TTC549 (cell line): ENCODE results near the gene TMEM253.

Experiments used
- FAIRE-seq: peaks from 2 replicates; lab custom pipeline; 2012; peaks lifted over from hg19 to GRCh38; lab: Jason Lieb, UNC

Gene TMEM253

DNA sequence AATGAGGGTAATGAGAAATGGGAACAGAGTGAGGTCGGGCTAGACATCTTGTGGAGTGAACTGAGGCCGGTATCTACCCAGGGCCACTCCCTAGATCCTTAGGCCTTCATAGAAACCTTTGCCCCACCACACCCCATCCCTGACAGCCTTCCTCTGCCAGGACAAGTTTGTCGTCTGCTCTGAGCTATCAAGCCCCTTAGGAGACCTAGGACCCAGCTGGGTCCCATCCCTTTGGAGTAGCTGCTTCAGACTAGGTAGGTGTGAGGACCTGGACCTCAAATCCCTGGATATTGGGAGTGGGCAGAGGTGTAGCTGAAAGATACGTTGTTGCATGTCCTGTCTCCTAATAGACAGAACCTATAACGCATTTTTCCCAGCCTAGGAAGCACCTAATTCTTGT, at the start of gene TMEM253:
Gene TMEM253 (plus strand): TSS at position 136 of the 400 bp plus-strand sequence. CDS start 278 bp downstream, outside the sequence.
- FAIRE-seq, result no peak

DNA sequence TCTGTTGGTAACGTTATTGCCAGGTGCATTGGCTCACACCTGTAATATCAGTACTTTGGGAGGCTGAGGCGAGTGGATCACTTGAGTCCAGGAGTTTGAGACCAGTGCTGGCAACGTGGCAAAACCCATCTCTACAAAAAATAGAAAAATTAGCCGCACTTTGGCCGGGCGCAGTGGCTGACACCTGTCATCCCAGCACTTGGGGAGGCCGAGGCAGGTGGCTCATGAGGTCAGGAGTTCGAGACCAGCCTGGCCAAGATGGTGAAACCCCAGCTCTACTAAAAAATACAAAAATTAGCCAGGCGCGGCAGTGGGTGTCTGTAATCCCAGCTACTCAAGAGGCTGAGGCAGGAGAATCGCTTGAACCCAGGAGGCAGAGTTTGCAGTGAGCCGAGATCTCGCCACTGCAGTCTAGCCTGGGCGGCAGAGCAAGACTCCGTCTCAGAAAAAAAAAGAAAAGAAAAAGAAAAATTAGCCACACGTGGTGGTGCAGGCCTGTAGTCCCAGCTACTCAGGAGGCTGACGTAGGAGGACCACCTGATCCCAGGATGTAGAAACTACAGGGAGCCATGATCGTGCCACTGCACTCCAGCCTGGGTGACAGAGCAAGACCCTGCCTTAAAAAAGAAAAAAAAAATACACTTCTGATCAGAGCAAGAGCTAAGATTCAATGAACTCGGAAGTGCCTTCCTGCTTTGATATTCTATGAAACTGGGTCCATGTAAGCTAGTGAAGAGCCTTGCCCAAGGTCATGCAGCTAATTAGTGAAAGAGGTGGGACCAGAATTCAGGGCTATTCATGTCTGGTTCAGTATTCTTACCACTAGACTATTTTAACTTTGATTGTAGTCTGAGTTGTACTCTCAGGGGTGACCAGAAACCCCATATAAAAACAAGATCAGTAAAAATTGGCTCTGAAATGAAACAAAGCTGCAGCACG, 47.4 kb upstream of the TMEM253 start:
- no peak for FAIRE-seq

DNA sequence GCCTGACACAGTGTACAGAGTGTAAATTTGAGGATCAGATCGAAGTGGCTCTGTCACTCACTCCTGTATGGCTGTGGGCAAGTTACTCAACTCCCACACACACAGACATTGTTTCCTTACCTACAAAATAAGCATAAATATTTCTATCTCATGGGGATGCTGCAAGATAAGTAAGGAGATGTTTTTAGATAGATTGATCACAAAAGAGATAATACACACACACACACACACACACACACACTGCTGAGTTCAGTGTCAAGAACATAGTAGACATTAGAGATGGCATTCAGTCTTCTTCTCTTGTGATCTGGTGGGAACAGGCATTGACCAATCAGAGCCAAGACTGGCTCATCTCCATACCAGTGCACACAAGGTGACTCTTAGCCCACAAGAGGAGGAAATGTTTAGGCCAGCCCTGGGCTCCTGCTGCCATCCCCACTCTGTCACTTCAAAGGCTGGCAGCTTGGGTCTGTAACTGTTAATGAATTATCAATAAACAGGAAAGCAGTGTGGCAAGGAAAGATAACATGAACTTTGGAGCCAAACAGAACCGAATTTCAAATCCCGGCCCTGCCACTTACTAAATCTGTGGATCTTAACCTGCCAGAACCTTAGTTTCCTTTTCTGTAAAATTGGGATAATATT, 46.6 kb upstream of the TMEM253 start:
- no peak for FAIRE-seq

DNA sequence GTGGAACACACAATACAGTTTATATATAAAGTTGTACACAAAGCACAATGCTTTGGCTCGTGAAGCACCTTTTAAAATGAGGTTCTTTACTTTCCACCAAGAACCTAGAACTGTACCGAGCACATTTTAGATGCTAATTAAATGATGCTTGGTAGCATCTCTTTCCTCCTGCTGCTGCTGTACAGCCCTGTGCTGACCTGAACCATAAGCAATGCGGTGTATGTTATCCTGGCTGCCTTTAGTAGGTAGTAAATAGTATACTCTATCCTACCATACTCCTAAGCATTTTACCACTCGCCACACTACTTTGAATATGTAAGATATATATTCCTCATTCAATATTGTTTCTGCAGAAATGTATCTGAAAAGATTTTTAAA, 46.1 kb upstream of the TMEM253 start:
- no peak for FAIRE-seq

DNA sequence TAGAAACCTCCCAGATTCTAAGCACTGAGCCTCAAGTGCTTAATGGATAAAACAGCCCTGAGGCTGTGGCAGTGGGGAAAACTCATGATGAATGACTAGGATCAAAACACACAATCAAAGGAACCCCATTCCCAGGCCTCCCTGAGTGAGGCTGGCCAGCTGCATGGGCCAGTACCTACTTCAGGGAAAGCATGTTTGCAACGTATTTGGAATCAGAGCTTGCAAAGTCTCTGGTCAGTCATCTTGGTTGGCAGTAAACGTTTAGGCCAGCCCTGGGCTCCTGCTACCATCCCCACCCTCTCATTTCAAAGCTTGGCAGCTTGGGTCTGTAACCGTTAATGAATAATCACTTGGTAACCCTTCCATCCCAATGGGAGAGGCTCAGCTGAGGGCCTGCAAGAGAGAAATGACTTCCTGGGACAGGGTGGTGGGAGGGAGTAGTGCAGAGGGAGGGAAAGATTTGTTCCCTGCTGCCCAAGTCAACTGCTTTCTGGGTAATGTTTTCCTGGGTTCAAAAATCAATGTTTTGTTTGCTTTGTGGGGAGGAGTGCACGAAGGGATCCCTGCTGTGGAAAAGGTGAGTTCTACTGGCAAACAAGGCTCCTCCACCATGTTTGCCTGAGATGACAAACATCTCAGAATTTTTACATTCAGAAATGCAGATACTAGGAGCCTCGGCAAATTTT, 45.3 kb upstream of the TMEM253 start:
- no peak for FAIRE-seq

DNA sequence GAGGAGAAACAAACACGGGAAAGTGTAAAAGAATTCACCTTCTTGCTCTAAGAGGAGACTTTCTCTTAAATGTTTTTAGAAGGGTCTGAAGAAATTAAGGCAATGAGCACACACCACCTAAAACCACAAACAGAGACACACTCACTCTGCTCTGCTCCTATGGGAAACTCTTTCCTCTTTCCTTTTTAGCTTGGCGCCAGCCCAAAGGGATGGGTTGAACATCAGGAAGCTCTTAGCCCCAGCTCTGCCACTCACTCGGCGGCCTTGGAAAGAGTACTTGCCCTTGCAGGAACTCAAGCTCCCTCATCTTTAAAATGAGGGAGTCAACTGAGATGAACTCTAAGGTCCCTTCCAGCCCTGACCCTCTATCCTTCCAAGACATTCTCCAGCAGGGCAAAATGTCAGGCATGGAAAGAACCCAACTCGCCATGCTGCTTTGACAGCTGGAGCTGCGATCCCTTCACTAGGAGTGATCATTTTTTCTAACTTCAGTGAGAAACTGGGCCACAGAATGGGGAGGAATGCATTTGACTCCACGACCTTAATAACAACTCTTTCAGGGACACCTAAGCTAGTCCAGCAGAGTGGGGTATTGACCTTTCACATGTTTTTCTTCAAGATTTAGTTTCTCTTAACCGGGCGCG, 44.2 kb upstream of the TMEM253 start:
- FAIRE-seq, result no peak

DNA sequence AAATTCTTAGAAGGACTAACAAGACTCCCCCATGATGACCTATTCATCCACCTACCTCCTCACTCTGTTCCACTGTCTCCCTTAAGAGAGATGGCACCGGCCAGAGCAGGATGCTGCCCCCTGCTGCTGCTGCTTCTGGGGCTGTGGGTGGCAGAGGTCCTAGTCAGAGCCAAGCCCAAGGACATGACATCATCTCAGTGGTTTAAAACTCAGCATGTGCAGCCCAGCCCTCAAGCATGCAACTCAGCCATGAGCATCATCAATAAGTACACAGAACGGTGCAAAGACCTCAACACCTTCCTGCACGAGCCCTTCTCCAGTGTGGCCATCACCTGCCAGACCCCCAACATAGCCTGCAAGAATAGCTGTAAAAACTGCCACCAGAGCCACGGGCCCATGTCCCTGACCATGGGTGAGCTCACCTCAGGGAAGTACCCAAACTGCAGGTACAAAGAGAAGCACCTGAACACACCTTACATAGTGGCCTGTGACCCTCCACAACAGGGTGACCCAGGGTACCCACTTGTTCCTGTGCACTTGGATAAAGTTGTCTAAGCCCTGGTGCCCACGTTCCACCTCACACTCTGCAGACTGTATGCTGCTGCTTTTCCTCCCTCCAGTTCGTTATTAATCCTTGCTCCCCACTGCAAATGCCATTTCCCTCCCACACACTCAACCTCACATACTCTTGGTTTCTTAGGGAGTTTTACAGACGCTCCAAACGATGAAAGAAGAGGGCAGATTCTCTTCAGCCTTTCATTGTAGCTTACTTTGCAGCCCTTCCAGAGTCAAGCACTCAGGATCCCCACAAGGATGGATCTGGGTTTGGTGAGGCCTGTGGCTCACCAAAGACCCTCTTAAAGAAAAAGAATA, 42.8 kb upstream of the TMEM253 start, which contains the start of gene RNASE8:
Gene RNASE8 (plus strand): TSS at position 20 of the 873 bp plus-strand sequence. CDS start 71 bp downstream, at position 91.
- no peak for FAIRE-seq

DNA sequence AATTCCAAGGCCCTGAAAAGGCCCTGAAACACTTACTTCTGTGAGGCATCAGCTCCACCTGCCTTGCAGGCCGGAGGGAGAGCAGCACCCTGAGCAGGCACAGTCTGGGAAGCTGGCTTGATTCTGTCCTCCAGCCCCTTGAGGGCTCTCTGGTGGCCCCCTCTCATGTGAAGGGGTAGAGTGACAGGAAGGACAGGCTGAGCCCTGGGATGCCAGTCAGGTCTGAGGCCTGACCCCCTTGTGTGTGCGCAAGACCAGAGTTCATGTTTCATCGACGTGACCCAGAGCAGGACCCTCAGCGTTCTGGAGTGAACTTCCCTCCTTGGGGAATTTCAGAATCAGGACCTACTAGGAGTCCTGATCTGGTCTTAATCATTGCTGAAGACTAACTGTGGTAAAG, 42.0 kb upstream of the TMEM253 start:
- no peak for FAIRE-seq

DNA sequence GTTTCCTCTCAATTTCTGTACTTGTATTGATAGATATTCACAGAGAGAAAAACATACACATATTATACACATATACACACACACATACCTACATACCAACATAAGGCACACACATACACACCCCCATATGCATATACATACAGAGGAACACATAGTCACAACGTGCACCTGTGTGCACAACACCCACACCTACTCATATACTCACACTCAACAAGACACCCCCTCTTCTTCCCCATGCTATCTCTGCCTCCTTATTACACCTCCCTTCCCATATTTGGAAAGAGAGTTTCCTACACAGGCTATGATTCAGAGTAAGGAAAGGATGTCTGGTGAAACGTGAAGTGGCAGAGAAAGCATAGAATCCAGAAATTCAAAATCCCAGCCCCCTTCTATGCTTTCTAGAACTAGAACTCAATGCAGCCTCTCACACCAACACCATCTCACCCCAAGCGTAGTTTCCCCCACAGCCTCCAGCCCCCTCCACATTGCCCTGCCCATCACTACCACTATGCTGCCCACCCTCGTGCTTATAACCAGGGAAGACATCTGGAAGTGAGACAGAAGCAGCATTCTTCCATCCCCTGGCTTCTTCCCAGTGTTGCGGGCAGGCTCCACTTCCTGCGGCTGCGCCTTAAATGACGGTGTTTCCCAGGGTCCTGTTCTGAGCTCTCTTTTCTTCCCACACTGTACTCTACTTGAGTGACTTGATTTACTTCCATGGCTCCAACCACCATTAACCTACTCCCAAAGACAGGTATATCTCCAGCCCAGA, 40.8 kb upstream of the TMEM253 start:
- FAIRE-seq, result no peak

DNA sequence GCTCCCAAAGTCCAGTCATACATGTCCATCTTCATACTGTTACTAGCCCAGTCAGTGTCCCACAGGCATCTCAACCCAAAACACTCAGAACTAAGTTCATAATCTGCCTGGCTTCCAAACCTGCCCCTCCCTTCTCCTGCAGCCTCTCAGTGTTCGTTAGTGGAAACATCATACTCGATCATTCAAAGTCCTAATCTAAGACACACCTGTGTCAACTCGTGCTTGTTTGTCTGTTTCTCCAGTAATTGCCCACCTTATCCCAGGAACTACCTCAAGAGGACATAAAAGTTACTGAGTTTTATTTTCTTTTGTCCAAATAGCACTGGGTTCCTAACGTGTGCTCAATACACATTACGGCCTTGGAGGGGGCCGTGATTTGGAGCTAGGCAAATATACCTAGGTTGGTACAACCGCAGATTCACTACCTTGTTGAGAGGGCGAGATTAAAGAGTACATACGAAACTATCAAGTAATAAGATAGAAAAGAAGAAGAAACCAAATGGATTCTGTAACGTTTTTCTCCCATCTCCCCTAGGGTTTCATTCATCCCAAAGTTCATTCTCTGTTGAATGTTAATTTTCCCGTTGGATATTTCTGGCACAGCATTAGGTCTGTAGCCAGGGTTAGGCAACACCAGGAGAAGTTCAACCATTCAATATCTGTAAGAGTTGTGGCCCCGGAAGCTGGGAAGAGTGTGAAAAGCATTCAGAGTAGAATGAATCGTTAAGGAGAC, 40.1 kb upstream of the TMEM253 start:
- no peak for FAIRE-seq

DNA sequence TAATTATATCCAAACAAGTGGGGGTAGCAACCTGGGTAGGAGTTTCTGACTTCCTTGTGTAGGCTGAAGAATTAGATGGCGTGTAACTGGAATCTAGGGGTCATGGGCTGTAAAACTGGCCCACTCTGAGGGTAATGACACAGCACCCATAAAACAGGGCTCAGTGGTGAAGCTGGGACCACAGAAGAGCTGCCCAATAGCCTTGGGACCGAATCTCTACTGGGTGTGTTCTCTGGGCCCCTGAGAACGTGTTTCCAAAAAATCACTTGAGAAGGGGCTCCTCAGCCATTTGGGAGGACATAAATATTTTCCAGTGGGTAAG, 39.6 kb upstream of the TMEM253 start:
- no peak for FAIRE-seq

DNA sequence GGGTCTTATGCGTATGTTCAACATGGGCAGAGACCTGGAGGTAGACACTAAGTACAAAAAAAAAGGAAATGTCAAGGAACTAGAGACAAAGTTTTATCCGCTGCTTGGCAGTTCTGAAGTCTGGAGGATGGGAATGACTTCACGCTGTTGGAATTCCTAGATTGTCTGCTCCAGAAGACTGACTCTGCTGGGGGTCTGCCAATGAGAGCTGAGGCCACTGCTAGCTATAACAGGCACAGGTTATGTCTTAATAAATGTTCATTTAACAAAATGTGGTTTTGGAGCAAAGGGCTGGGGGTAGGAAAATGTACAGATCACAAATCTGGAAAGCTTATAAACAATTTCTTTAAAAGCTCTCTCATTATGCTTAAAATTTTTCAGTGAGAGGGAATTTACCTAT, 37.4 kb upstream of the TMEM253 start:
- no peak for FAIRE-seq

DNA sequence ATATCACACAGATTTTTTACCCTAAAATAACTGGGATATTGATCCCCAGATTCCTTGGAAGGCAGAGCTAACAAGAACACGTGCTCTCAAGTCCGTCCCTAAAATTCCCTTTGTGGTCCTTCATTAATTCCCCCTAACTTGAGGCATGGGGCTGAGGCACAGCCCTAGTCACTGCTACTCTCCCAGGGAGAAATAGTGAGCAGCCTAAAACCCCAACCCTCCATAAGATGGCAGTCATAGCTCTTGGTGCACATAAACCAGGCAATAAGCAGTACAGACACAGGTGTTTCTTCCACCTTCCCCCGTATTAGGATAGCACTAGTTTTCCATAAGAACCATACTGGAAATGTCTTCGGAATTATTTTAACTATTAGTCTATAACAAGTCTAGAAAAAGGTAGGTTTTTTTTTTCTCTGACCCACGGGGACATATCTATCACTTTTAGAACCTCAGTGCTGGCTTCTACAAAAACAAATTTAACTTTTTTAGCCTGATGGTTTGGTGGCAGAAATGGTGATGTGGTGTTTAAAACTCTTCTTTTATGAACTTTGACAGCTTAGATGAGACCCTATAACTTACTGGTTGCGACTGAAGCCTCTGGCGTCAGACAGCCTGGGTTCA, 33.9 kb upstream of the TMEM253 start:
- FAIRE-seq, result no peak

DNA sequence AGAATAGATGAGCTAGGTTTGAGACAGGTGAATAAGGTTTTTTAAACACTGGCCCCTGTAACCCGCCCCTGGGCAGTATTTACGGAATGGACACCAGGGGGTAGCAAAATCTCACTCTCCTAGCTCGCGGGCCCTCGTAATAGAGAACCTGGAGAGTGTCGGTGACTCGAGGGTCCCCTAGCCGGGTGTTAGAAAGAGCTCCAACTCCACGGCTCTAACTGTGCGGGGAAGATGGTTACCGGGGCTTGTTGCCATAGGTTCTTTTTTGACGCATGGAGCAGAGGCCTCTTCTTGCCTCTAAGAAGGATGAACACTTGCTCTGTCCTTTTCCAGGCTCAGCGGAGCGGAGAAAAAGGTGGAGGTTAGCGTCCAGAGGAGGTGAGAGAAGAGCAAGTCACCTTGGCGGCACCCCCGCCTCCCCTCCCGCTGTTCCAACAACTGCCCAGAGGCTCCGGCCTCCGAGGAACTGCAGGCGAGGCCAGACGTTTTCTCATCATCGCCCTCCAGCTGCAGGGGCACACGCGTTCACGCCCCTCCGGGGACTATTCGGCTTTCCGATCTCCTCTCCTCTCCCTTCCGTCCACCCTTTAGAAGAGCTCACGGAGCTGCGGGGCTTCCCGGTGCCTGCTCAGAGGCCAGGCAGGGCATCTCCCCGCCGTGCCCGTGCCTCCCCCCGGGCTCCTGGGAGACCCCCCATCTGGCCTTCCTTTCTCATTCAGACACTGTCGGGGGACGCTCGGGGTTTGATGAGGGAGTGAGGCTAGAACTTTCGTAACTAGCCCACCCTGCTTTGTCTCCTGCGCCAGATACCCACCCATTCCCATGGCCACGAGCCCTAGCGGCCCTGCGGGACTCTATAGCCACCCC, 32.1 kb upstream of the TMEM253 start:
- FAIRE-seq, result no peak

DNA sequence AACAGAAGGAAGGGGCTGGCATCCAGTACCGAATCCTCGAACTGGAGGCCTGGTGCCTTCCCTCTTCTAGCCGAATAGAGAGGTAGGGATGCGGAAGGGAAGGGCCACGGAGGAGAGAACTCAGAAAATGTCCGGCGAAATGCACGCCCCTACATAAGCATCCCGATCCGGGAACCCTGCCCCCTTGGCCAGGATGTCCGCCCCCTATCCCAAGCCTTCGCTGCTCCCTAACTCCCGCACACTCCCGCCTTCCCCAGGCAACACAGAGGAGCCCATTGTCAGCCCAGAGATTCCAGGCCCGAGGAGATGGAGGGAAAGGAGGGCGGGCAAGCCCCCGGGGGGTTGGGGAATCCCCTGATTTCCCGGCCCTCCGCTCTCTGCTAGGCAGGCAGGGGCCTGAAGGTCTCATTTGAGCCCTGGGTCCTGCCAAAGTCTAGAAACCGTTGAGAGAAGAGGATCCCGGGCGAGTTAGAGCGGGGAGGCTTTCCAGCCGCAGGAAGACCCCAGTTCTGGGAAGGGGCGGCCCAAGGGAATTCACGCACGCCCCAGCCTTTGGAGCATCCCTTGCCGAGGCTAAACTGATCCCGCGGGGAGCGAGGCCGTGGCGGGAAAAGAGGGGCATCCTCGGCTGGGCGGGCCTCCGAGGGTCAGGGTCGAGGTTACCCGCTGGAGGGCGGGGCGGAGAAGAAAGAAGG, 31.3 kb upstream of the TMEM253 start:
- FAIRE-seq, result no peak

DNA sequence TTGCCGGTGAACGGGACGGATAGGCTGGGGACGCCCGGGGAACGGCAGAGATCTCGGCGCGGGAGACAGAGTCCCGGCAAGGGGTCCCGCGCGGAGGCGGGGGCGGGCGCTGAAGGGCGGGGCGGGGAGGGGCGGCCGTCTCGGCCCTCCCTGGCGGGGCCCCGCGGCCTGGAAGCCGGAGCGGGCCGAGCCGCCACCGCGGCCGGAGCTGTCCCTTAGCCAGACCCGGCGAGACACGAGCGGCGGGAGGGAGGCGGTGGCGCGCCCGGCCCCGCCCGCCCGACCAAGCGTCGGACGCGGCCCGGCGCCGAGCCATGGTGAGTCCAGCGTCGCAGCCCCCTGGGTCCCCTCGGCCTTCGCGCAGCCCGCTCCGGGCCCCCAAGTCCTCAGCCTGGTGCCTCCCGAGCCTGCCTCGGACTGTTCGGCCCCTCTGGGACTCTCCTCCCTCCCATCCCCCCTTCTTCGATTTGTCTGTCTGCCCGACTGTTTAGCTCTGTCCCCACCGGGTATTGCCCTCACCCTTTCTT, 30.7 kb upstream of the TMEM253 start, which contains the start of gene ARHGEF40:
Gene ARHGEF40 (plus strand): TSS at position 222 of the 527 bp plus-strand sequence. CDS start 93 bp downstream, at position 315.
- no peak for FAIRE-seq

DNA sequence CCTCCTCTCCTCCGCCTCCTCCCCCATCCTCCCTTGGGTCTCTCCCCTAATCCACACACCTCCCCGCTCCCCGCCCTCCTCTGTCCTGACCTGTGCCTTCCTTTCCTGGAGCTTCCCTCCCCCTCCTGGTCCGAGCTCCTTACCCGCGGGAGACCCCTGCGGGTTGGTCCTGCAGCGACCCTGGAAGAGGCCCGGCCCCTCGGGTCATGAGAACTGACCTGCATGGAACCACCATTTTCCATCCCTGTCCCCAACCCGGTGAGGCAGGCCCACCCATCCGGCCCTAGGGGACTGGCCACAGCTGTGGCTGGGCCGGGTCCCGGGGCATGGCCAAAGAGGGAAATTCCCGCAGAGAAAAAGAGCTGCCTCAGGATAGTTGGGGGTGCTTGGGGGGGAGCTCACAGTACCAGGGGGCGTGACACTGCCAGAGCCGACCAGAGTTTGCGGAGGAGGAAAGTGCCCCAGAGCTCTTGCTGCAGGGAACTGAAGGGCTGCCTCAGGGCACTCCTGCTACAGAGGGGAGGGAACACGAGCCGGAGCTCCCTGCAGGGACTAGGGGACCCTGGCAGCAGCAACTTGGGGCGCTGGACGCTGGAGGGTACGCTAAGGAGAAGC, 30.1 kb upstream of the TMEM253 start:
- FAIRE-seq, result no peak
